Karpas-422 (cell line): ENCODE data around the gene TSHZ2. TPM values are rescaled to one million over a fixed set of nuclear protein-coding genes. Genes with fewer than 3 reads are reported as not detected.

Source experiments
- DNase-seq: peaks from one replicate; pipeline ENCODE4 v3.0.0-alpha.2; 2015
- H2AFZ ChIP-seq: fragments of 200-600 bp; sonication (generic); 2 replicates; pipeline ENCODE4 v1.6.1; 2014; ENCODE audit warnings: antibody characterized with exemption, low read length, mixed read lengths
- H3K27ac ChIP-seq: fragments of 200-600 bp; sonication (generic); 2 replicates; pipeline ENCODE4 v1.5.1; 2014; ENCODE audit warnings: mild to moderate bottlenecking, low read length, moderate library complexity
- H3K27me3 ChIP-seq: fragments of 200-600 bp; sonication (generic); 2 replicates; pipeline ENCODE4 v1.6.1; 2014; ENCODE audit warnings: low read length, mixed read lengths
- H3K36me3 ChIP-seq: fragments of 200-600 bp; sonication (generic); 2 replicates; pipeline ENCODE4 v1.6.1; 2014; ENCODE audit warnings: low read length, mixed read lengths; ENCODE audit not compliant: insufficient read depth
- H3K4me1 ChIP-seq: fragments of 200-600 bp; sonication (generic); 2 replicates; pipeline ENCODE4 v1.6.1; 2014; ENCODE audit warnings: mild to moderate bottlenecking, low read length, mixed read lengths
- H3K4me2 ChIP-seq: fragments of 200-600 bp; sonication (generic); 2 replicates; pipeline ENCODE4 v1.6.1; 2014; ENCODE audit warnings: low read length, low read depth, mild to moderate bottlenecking; ENCODE audit not compliant: poor library complexity, severe bottlenecking
- H3K4me3 ChIP-seq: fragments of 200-600 bp; sonication (generic); 2 replicates; pipeline ENCODE4 v1.5.1; 2014; ENCODE audit warnings: mild to moderate bottlenecking, antibody characterized with exemption, low read length, mixed read lengths
- H3K79me2 ChIP-seq: fragments of 200-600 bp; sonication (generic); 2 replicates; pipeline ENCODE4 v1.6.1; 2014; ENCODE audit warnings: mild to moderate bottlenecking, low read length, mixed read lengths
- H3K9ac ChIP-seq: fragments of 200-600 bp; sonication (generic); 2 replicates; pipeline ENCODE4 v1.6.0; 2014; ENCODE audit warnings: low read length
- H3K9me2 ChIP-seq: fragments of 200-600 bp; sonication (generic), shearing (Covaris generic); replicated peaks from 2 replicates; pipeline ENCODE4 v1.6.0; 2014; ENCODE audit warnings: mild to moderate bottlenecking, low read length, moderate library complexity; ENCODE audit not compliant: insufficient read depth
- H3K9me3 ChIP-seq: fragments of 300-700, 200-600 bp; sonication (generic); 2 replicates; pipeline ENCODE4 v1.6.1; 2014; ENCODE audit warnings: low read length, mixed read lengths
- H4K20me1 ChIP-seq: fragments of 200-600 bp; sonication (generic); 2 replicates; pipeline ENCODE4 v1.6.1; 2014; ENCODE audit warnings: mild to moderate bottlenecking, antibody characterized with exemption, low read length, low read depth; ENCODE audit not compliant: insufficient read depth
- total RNA-seq: library from RNA; depleted of rRNA; stranded (reverse); fragments of >200 nt; shearing (Covaris generic); gene quantifications from 2 replicates; pipeline ENCODE4 v1.2.3, GENCODE V29; 2014; ENCODE audit warnings: low replicate concordance

Gene TSHZ2
- total RNA-seq, 1 experiment from 2014 or later: not detected

- H3K36me3 ChIP-seq: no peaks in the 10 kb centered on the region
- DNase-seq: no peak
- no peaks in the 10 kb centered on the region for H3K79me2 ChIP-seq
- H3K4me2 ChIP-seq: no peak overlapping the region
- no peak overlapping the region for H3K27ac ChIP-seq
- H2AFZ ChIP-seq: no peak overlapping the region
- H3K9me3 ChIP-seq: peaks cover 19% of the 10 kb centered on the region
- no peaks in the 10 kb centered on the region for H3K27me3 ChIP-seq
- H3K4me1 ChIP-seq: no peaks in the 10 kb centered on the region
- no peaks in the 10 kb centered on the region for H3K9me2 ChIP-seq
- no peak overlapping the region for H3K4me3 ChIP-seq
- H4K20me1 ChIP-seq: no peaks in the 10 kb centered on the region
- H3K9ac ChIP-seq: no peak overlapping the region
These were observed 144.6 kb downstream of the TSHZ2 start for GRCh38 chr20:53116733-53117132.

DNA sequence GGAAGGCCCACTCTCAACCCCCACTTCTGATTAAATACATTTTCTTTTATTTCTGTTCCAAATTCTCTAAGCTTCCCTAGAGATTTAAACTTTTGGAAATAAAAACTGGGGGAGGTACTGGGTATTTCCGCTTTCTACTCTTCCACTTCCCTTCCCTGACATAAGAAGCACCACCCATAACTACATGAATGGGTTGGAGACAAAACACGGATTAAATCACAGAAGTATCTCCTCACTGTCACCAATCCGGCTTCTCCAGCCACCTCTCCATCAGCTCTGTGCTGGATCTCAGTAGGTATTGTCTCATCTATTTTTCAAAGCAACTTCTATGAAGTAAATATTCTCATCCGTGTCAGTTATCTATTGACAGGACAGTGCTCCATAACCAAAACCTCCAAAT, 150.7 kb downstream of the TSHZ2 start:
- H2AFZ ChIP-seq: no peak overlapping the region
- DNase-seq: no peak
- H3K9me2 ChIP-seq: no peaks in the 10 kb centered on the region
- H3K79me2 ChIP-seq: no peaks in the 10 kb centered on the region
- no peaks in the 10 kb centered on the region for H3K4me1 ChIP-seq
- H3K27me3 ChIP-seq: no peaks in the 10 kb centered on the region
- no peak overlapping the region for H3K27ac ChIP-seq
- no peak overlapping the region for H3K4me2 ChIP-seq
- no peak overlapping the region for H3K9ac ChIP-seq
- H3K9me3 ChIP-seq: peaks cover 14% of the 10 kb centered on the region
- H3K4me3 ChIP-seq: no peak overlapping the region
- H4K20me1 ChIP-seq: no peaks in the 10 kb centered on the region
- H3K36me3 ChIP-seq: no peaks in the 10 kb centered on the region

DNA sequence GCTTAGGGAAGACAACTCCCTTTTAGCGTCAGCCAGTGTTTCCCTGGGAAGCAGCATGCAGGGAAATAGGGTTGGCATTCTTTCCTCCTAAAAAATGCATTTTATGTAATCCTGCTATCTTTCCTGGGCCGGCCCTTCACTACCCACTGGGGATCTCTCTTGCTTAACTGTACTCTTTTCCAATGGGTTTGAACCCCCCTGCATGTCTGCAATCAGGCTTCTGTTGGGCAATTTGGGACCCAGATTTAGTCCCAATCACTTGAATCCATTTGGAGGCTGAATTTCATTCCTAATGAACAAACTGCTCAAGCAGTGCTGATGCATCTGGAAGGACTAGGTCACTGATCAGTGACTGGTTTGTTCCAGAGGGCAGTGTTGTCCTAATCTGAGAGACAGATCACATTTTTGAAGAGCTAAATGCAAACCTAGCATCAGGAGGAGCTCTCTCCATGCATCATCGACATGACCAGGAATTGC, 152.0 kb downstream of the TSHZ2 start:
- Histone ChIP-seq H3K4me2 (no peak overlapping the region), H3K27me3 (no peaks in the 10 kb centered on the region), H4K20me1 (no peaks in the 10 kb centered on the region), H3K79me2 (no peaks in the 10 kb centered on the region), H3K27ac (no peak overlapping the region), H3K36me3 (no peaks in the 10 kb centered on the region), H2AFZ (no peak overlapping the region), H3K9me3 (peaks cover 15% of the 10 kb centered on the region), H3K9ac (no peak overlapping the region), H3K4me3 (no peak overlapping the region), H3K4me1 (no peaks in the 10 kb centered on the region), H3K9me2 (no peaks in the 10 kb centered on the region)
- DNase-seq: no peak

GRCh38 chr20:53124803-53125202, 152.6 kb downstream of the TSHZ2 start:
- Histone ChIP-seq H3K9me3 (peaks cover 15% of the 10 kb centered on the region), H4K20me1 (no peaks in the 10 kb centered on the region), H3K79me2 (no peaks in the 10 kb centered on the region), H3K36me3 (no peaks in the 10 kb centered on the region), H3K27ac (no peak overlapping the region), H3K4me3 (no peak overlapping the region), H3K9ac (no peak overlapping the region), H3K9me2 (no peaks in the 10 kb centered on the region), H2AFZ (no peak overlapping the region), H3K27me3 (no peaks in the 10 kb centered on the region), H3K4me2 (no peak overlapping the region), H3K4me1 (no peaks in the 10 kb centered on the region)
- DNase-seq: no peak

GRCh38 chr20:53126185-53126584, 154.0 kb downstream of the TSHZ2 start:
- Histone ChIP-seq H3K36me3 (no peaks in the 10 kb centered on the region), H3K4me1 (no peaks in the 10 kb centered on the region), H3K27ac (no peak overlapping the region), H3K4me3 (no peak overlapping the region), H3K9me3 (peaks cover 15% of the 10 kb centered on the region), H3K9me2 (no peaks in the 10 kb centered on the region), H3K4me2 (no peak overlapping the region), H3K27me3 (no peaks in the 10 kb centered on the region), H4K20me1 (no peaks in the 10 kb centered on the region), H2AFZ (no peak overlapping the region), H3K79me2 (no peaks in the 10 kb centered on the region), H3K9ac (no peak overlapping the region)
- no peak for DNase-seq

DNA sequence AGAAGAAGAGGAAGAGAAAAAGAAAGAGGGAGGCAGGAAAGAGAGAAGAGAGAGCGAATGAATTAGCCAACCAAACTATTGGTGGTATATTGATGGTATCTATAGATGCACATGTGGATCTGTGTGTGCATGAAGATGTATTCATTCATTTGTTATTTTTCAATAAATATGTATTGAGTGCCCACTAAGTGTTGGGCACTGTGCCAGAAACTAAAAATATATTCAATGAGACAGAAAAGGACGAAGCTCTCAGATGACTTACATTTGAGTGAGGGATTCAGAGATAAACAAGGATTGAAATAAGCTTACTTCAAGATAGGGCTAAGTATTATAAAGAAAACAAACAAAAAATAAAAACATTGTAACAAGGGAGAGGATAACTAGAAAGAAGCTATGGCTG, 154.9 kb downstream of the TSHZ2 start:
- H4K20me1 ChIP-seq: no peaks in the 10 kb centered on the region
- H3K4me1 ChIP-seq: no peaks in the 10 kb centered on the region
- H3K4me2 ChIP-seq: no peak overlapping the region
- H2AFZ ChIP-seq: no peak overlapping the region
- H3K9me3 ChIP-seq: peaks cover 9% of the 10 kb centered on the region
- no peak for DNase-seq
- no peak overlapping the region for H3K27ac ChIP-seq
- no peaks in the 10 kb centered on the region for H3K36me3 ChIP-seq
- H3K9ac ChIP-seq: no peak overlapping the region
- no peaks in the 10 kb centered on the region for H3K79me2 ChIP-seq
- H3K9me2 ChIP-seq: no peaks in the 10 kb centered on the region
- H3K27me3 ChIP-seq: no peaks in the 10 kb centered on the region
- no peak overlapping the region for H3K4me3 ChIP-seq

- H3K79me2 ChIP-seq: no peaks in the 10 kb centered on the region
- no peak overlapping the region for H3K4me2 ChIP-seq
- no peaks in the 10 kb centered on the region for H3K36me3 ChIP-seq
- H2AFZ ChIP-seq: no peak overlapping the region
- H3K27ac ChIP-seq: no peak overlapping the region
- DNase-seq: no peak
- H3K9ac ChIP-seq: no peak overlapping the region
- H3K4me3 ChIP-seq: no peak overlapping the region
- no peaks in the 10 kb centered on the region for H3K27me3 ChIP-seq
- no peaks in the 10 kb centered on the region for H3K4me1 ChIP-seq
- peaks cover 9% of the 10 kb centered on the region for H3K9me3 ChIP-seq
- H4K20me1 ChIP-seq: no peaks in the 10 kb centered on the region
- no peaks in the 10 kb centered on the region for H3K9me2 ChIP-seq
These were observed 155.8 kb downstream of the TSHZ2 start for GRCh38 chr20:53128004-53128403.

DNA sequence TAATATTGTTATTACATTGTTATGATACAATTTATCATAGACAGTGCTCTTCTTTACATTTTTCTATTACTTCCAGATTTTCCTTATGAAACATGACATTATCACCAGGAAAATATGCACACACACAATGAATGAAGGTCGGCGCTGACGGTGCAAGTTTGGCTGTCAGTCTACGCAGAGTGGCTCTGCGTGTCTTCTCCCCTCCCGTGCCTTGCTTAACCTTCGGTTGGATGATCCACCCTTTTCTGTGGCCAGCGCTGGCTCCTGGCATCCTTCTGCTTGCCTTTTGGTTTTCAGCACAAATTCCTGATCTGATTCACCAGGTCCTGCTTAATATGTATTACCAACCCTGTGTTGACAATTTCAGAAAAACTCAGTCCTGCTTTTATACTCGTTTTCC, 157.4 kb downstream of the TSHZ2 start:
- Histone ChIP-seq H3K36me3 (no peaks in the 10 kb centered on the region), H3K9ac (no peak overlapping the region), H3K27ac (no peak overlapping the region), H3K4me3 (no peak overlapping the region), H2AFZ (no peak overlapping the region), H3K4me2 (no peak overlapping the region), H3K9me3 (peaks cover 7% of the 10 kb centered on the region), H4K20me1 (no peaks in the 10 kb centered on the region), H3K9me2 (no peaks in the 10 kb centered on the region), H3K4me1 (no peaks in the 10 kb centered on the region), H3K79me2 (no peaks in the 10 kb centered on the region), H3K27me3 (no peaks in the 10 kb centered on the region)
- no peak for DNase-seq

- Histone ChIP-seq H3K36me3 (no peaks in the 10 kb centered on the region), H3K4me3 (no peak overlapping the region), H3K4me2 (no peak overlapping the region), H3K79me2 (no peaks in the 10 kb centered on the region), H3K27me3 (no peaks in the 10 kb centered on the region), H3K27ac (no peak overlapping the region), H4K20me1 (no peaks in the 10 kb centered on the region), H3K9me2 (no peaks in the 10 kb centered on the region), H3K4me1 (no peaks in the 10 kb centered on the region), H2AFZ (no peak overlapping the region), H3K9me3 (peaks cover 4% of the 10 kb centered on the region), H3K9ac (no peak overlapping the region)
- no peak for DNase-seq
These were observed 158.6 kb downstream of the TSHZ2 start for GRCh38 chr20:53130795-53131194.
